NCI-H2107 treated with DMSO at 0.1 percent for 48 hours (cell line): Measurements from ENCODE around the gene RIPOR3.
"Not testable (repeated sequence)": the region's sequence is repeated elsewhere in the genome, so short reads cannot be mapped to it uniquely, and the experiment has no call there.

Experiments used
- DNase-seq: peaks from one replicate; lab custom pipeline; 2025; ENCODE audit not compliant: unreplicated experiment; lab: John Stamatoyannopoulos, UW

RIPOR3 gene

DNA sequence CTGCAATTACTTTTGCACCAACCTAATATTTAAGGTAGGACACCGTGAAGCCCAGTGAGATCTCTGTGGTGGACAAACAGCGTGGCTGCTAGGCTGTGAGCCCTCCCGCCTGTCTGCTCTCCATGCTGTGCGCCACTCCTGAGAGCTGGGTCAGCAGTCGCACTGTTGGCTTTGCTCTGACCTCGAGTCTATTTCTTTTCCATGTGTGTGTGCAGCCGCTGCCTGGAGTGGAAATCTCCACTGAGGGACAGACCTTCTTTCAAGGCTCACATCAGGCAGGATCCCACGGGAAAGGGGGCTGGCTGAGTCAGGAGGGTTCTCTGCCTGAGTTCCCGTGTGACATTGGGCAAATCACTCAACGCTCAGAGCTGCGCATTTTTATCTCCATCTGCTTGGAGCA, 27.1 kb downstream of the RIPOR3 start:
- DNase-seq, result no peak

GRCh38 chr20:50663095-50663821, 28.1 kb downstream of the RIPOR3 start:
- no peak for DNase-seq

GRCh38 chr20:50659975-50660670, 31.2 kb downstream of the RIPOR3 start:
- DNase-seq, result no peak

DNA sequence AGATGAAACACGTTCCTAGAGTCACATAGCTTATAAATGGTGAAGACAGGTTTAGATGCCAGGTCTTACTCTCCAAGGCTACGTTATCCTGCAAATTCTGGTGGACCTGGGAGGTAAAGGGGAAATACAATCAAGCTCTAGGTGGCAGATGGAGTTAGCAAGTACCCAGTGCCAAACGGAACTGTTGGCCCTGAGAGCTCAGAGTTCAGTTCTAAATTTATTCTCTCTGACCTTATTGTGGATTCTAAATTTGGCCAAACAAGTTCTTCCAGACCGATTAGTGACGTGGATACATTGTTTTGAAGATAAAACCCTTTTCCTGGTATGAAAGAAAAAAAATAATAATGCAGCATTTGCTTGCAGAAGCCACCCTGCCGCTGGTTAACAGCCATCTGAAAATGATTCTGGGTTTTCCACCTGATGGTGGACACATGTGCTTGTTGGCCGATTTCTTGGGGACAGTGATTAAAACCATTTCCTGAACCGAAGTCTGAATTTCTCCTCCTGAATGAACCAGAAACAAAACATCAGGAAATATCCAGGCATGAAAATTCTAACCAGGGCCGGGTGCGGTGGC, 32.5 kb downstream of the RIPOR3 start:
- DNase-seq, result no peak

DNA sequence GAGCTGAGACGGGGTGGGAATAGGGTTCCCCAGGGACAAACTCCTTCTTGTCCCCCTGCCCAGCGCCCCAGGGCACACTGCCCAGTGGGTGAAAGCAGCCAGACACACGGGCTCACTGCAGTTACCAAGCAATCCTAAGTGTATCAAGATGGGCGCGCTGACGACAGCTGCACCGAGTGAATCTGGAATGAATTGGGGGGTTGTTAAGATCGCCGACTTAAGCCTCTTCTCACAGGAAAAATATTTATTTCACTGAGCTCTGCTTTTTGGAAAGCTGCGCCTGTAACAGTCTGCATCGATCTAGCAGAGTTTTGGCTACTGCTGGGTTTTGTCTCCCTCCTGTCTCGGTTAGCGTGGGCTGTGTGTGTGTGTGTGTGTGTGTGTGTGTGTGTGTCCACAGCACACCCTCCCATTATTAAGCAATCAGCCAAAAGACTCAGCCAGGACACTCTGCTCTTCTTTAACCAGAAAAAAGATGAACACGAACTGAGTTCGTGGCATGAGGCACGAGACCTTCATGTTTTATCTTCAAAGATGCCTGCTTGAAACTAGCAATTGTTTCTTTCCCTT, 35.9 kb downstream of the RIPOR3 start:
- DNase-seq, result no peak

- no peak for DNase-seq
Observed at GRCh38 chr20:50654904-50655303, 36.4 kb downstream of the RIPOR3 start.

DNA sequence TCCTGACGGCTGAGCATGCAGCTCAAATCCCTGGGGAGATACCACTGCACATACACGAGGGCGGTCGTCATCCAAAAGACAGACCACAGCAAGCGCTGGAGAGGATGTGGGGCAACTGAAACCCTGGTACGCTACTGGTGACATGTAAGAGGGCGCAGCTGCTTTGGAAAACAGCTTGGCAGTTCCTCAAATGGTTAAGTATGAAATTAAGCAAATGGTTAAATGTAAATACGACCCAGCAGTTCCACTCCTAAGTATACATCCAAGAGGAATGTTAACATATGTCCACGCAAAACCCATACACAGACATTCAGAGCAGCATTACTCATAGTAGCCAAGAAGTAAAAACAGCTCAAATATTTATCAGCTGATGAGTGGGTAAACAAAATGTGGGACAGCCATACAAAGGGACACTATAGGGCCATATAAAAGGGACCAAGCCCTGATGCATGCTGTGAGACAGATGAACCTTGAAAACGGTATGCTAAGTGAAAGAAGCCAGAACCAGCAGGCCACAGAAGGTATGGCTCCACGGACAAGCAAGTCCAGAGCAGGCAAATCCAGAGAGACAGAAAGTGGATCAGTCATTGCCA, 38.5 kb downstream of the RIPOR3 start:
- no peak for DNase-seq

- no peak for DNase-seq
Observed at GRCh38 chr20:50651676-50652075, 39.7 kb downstream of the RIPOR3 start.

DNA sequence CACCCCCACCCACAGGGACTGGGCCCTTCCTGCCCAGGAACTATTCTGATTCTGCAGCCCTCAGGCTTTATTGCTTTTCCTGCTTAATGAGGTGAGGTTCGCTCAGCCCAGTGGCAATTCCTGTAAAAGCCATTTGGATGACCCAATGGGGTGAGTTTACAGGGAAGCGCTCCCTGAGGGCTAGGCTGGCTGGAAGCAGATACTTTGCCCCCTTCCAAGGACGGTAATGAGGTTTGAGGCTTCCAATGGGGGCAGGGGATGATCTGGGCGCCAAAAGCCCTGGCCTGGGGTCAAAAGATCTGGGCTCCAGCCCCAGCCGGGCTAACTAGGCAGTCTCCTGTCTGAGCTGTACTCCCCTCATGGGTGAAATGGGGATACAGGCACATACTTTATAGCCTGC, 41.8 kb downstream of the RIPOR3 start:
- DNase-seq, result no peak

- DNase-seq, result no peak
Observed at GRCh38 chr20:50648651-50649050, 42.7 kb downstream of the RIPOR3 start.

- DNase-seq, result no peak
Observed at GRCh38 chr20:50646483-50646996, 44.8 kb downstream of the RIPOR3 start.

- no peak for DNase-seq
Observed at GRCh38 chr20:50645253-50646068, 45.9 kb downstream of the RIPOR3 start.

GRCh38 chr20:50642288-50642803, 49.0 kb downstream of the RIPOR3 start:
- DNase-seq, result no peak

DNA sequence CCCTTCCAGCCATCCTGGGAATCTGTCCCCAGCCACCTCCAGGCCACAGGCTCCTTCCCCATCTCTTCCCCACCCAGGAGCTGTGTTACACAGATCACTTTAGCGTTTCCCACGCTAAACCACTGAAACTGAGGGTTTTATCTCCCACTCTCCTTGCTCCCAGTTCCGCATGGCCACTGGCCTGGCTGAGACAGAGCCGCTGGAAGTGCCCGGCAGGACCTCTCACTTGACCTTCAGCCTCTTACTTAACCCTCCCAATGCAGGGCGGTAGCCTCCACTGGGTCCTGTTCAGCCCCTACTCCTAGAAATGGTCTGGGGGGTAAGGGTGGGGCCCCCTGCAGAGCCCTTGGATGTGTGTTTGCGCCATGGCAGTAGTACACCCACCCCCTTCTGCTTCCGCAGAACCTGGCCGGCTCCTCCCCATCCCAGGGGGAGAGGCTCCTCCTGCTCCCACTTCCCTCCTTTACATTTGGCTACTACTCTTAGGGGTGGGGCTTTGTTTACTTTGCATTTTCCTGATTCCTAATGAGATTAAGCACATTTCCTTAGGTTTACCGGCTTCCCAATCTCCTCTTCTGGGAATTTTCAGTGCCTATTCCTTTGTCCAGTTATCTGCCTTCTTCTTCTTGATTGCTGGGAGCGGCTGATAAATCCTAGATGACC, 49.6 kb downstream of the RIPOR3 start:
- DNase-seq, result not testable (repeated sequence)

GRCh38 chr20:50639971-50640711, 51.2 kb downstream of the RIPOR3 start:
- not testable (repeated sequence) for DNase-seq

GRCh38 chr20:50638015-50638847, 53.1 kb downstream of the RIPOR3 start:
- not testable (repeated sequence) for DNase-seq

GRCh38 chr20:50636601-50637540, 54.5 kb downstream of the RIPOR3 start:
- no peak for DNase-seq
